ENCODE data around the gene TOX2.

Gene TOX2

DNA sequence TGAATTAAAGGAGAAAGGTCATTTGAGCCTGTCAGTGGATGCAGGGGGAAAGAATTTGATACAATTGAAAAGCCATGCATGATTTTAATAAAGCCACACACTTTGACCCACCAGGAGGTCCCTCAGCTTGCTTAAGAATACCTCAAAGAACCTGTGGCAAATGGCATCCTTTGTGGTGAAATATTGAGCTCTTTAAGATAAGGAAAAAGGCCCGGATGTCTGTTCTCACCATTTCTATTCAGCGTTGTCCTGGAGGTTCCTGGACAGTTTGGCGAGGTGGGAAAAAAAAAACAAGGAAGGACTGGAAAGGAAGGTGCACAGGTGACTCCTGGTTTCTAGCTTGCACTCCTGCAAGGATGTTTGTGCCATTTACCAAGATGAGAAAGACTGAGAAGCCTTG is 91.0 kb downstream of the TOX2 start:
- no peak for DNase-seq

DNA sequence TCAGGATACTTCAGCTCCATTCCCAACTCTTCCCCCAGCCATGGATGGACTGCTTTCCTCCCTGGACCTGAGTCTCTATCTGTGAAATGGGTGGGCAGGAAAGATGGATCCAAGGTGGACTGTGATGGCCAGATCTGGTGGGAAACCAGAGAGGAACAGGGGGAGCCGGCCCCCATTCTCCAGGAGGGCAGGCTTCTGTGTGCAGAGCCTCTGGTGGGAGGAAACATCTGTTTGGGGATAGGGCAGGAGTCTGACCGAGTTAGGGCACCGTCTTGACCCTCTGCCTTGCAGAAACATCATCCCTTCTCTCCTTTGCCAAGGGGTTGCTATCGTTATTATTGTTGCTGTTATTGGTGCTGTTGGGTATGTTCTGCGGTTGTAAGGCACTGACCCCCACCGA is 91.5 kb downstream of the TOX2 start:
- no peak for DNase-seq

DNA sequence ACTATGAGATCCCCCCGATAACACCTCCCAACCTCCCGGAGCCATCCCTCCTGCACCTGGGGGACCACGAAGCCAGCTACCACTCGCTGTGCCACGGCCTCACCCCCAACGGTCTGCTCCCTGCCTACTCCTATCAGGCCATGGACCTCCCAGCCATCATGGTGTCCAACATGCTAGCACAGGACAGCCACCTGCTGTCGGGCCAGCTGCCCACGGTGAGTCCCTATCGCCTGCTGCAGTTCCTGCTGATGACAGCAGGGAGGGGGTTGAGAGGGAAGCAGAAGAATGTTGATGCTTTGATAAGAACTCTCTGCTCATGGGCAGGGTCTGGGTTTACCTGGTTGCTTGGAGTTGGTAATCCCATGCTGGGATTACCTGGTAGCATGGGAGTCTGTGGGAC is 91.9 kb downstream of the TOX2 start:
- no peak for DNase-seq

DNA sequence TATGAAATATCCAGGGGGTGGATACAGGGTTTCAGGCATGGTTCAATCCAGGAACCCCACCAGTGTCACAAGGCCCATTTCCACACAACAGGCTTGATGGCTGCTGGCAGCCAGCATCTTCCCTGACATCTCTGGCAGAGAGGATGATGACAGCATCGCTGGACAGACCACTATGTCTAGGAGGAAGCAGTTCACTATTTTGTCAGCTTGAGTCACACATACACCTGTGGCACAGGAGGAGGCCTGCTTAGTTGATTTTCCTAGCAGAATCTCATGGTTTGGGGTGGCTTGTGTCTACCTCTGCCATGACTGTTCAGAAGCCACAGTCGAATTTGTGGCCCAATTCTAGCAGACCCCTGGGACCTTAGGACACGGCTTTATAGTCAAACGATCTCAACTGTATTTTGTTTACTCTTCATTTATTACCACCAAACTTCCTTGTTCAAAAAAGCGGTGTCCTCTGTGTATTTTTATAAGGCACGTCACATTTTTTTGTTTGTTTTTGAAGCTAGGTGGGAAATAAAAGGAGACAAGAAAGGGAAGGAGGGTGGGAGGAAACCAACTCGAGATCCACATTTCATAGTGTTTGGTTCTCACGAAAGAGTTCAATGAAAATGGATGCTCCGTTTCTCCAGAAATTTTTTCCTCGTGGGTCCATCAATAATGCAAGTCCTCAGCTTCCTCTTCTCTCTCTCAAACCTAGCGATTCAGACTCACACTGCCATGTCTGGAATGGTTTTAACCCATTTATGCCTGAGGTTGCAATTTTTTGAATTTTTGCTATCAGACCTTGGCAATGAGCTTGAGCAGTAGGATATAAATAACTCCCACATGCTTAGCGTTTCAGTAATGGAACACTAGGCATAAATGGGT is 94.4 kb downstream of the TOX2 start:
- DNase-seq = no peak

DNA sequence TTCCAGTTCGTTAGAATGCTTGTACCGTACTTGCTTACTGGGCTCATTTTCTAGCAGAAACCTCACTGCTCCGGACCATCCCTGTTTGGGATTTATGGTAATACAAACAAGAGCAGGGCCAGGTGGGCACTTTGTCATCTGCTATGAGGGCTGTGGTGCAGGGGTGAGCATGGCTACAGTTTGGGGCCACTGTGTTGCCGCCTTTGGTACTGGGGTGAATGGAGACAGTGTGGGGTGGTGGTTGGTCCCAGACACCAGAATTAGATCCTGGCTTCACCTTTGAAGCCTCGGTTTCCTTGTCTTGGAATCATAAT is 95.0 kb downstream of the TOX2 start:
- no peak for DNase-seq

DNA sequence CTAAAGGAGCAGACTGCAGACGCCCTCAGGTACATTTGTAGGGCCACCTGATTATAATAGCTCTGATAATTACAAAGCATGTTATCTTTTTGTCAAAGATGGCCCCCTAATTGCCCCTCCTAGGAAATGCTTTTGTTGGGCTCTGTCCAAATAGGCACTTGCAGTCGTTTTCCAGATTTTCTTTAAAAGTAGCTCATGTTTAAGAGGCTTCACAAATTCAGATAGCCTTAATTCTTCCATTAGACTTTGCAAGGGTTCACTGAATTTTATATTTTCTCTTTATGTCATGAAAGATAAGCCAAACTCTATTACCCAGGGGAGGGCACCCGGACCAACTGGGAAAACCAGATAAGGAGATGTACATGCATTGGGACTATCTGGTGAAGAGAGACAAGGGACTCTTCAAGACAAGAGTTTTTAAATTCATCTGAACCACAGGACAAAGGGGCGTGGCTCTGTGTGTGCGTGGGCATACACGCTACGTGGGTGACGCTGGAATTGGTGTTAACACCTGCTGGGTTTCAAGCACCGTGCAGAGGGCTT is 95.6 kb downstream of the TOX2 start:
- DNase-seq = no peak

DNA sequence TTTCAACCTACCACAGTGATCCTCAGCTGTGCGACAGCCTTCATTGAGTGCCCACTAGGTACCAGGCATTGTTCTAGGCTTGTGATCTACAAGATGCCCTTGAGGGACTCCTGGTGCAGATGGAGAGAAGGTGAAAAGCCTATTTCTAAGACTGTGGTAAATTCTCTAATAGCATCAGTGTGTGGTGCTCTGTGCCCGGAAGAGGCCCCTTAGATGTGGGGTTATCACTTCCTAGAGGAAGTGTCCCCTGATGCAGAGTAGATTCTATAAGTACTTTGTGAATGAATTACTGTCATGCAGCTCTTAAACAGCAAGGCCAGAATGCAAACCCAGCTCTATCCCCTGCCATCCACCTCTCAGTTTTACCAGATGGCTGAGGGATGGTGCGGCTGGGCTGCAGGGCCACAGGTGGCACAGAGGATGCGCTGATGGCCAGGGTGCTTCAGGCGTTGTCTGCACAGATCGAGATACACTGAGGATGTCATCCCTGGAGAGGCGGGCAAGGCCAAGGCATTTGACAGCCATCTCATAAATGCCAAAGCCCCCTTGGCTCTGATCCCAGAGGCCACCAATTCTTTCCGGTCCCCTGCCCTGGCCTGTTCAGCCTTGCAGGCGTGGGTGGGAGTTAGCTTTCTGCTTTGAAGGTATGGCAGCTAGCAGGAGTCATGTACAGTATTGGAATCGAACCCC is 96.7 kb downstream of the TOX2 start:
- no peak for DNase-seq

DNA sequence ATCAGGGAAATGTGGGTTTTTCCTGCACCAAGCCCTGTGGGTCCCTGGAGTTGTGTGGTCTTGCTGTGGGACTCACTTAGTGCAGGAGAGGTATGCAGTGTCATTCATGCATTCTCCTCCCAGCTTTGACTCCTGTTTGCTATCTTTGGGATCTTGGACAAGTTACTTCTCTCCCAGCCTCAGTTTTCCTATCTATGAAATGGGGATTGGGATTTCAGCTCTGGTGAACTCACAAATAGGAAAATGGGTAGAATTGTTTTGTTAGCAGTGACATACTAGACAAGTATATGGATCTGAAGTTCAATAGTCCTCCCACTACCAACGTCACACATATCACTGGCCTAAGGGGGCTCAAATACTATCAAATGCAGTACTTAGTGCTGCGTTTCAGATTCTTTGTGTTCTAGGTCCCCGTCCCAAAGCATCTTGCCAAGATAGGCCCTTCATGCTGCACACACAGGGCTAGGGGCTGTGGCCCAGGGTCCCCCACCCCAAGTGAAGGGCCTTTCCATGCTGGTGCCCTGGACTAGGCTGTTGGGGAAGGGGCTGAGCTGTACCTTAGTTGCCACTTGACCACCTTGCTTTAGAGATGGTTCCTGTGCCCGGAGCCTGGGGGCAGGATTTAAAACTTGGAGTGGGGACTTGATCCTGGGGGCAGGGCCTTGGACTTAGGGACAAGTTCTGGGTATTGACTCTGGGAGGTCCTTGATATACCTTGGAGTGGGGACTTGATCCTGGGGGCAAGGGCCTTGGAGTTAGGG is 98.0 kb downstream of the TOX2 start:
- no peak for DNase-seq

DNA sequence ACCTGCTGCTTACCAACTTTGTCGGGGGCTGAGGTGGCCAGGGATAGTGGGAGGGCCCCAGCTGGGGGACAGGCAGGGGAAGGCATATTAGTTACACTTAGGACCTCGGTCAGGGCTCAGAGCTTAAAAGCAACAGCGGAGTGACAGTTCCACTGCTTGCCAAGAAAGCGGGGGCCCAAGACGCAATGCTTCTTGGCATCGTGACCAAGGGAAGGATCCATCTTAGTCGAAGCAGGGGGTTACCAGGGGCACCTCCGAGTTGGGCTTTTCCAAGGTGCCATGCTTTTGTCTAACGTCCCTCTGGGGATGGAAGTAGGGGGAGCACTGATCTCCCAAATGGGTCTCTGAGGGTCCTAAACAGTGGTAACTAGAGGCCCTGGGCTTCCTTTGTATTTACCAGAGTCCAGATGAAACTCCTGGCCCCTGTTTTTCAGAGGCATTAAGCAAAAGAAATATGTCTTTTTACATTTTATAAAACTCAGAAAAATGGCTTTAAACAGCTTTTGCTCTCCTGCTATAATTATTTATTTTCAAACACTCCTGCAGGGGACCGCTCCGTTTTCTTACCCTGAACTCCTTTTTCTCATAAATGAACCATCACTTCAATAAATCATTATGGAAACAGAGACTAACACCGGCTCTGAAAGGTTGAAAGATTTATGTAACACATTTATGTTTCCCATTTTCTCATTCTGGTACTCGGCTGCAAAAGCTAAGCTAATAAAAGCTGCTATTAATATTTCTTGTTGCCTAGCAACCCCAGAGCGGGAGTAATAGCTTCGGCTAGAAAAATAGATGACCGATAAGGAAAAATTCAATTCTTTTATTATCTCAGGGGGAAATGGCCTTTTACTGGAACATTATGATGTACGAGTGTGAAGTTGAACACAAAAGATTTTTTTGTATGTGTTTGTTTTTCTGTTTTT is 100.4 kb downstream of the TOX2 start:
- DNase-seq = no peak

DNA sequence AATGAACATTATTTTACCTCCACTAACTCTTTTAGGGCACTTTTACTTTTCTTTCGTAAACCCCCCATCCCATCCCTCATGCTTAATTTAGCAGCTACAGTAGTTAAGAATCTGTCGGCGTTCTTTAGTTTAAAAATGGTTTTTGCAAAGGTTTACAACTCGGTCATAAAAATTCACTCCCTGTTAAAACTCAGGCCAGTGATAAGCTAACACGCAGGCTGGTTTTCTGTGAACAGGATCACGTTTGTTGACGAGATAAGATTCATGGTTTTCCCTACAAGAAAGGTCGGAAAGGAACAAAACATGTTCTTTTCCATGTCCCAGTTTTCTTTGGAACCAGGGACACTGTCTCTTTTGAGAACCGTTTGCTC is 101.1 kb downstream of the TOX2 start:
- no peak for DNase-seq

DNA sequence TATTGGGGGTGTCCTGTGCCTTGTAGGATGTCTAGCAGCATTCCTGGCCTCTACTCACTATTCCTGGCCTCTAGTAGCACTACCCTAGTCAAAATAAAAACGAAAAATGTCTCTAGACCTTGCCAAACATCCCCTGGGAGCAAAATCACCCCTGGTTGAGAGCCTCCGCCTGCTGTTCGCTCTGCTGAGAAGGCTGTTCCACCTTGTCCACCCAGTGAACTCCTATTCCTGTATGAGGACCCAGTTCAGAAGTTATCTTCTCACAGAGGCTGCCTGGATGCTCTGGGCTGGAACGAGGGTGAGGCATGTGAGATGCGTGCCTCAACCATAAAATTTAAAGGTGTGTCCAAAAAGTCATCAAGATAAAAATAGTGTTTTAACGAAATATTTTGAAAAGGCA is 101.9 kb downstream of the TOX2 start:
- no peak for DNase-seq

DNA sequence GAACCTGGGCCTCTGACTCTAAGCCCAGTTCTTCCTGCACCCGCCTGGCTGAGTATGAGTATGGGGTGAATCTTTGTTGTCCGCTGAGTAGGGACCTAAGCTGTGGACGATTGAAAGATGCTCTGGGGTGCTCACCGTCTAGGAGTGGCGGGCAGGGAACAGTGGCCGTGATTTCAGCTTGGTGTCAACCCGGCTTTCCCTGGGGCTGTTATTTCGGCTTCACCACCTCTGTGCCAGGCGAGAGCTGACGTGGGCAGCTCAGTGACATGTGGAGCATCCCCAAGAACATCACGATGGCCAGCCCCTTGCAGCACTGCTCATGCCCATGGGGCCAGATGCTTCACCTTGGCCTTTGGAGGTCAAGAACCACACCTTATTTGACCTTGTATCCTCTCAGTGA is 102.6 kb downstream of the TOX2 start:
- DNase-seq = no peak

DNA sequence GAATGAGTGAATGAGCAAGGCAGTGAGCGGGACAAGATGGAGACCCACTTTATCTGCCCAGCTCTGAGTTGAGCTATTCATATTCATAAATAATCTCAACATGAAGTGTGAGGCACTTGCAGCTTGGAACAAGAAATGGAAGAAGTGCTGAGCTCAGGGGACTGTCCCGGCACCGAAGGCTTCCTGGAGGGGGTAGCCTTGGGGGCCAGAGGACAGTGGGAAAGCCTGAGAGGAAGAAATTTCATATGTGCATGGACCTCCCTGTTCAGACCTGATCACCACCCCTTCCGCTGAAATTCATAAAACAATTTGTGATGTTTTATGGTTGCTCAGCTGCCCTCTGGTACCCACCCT is 103.2 kb downstream of the TOX2 start:
- no peak for DNase-seq

DNA sequence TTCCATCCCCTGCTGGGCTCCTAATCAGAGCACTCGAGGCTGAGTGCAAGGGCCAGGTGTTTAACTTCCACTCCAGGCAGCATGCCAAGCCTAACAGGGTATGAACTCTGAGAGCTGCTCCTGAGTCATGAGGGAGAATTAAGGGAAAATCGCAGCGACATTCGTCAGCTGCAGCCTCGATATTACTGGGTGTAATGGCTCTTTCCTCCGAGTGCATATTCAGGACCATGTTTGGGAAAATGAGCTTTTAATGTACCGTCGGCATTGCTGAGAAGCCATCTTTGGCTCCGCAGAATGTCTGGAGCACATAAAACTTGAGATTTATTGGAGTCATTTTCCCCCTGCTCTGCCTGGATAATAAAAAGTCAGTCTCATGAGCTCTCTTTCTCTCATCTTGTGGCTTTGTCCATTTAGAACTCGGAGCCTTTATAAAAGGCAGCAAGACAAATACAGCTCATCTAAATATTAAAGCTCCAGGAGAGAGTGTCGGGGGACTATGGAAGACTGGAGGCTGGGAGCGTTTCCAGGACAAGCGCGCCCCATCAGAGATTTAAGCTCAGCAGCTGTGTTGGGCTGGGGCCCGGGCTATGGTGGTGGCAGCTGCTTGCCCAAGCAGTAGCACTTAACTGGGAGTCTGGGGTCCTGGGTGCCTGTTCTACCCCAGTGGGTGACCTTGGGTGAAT is 103.7 kb downstream of the TOX2 start:
- no peak for DNase-seq

DNA sequence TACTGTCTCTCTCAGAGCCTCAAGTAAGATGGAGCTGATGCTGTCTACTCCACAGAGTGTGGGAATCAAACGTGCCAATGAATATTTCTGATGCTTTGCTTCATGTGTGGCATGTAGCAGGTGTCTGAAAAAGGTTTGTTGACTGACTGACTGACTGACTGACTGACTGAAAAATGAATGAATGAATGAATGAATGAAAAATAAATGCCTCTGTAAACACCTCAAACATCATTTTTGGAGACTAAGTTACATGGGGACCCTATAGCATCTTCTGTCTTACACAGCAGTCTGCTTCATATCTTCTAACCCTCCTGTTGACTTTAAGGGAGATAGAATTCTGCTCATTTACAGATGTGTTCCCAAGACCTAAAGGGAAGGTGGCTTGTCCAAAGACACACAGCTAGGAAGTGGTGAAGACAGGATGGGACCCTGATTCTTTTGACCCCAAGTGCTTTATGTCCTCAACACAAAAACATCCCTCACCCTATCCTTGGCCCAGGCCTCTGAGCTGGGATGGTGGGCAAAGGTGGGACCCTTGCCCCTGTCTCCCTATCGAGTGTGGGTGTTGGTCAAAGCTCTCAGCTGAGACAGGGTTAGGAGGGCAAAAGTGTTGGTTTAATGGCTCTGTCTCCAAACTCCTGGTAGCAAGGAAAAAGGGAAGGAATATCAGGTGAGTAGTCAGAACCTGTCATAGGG is 104.4 kb downstream of the TOX2 start:
- no peak for DNase-seq

DNA sequence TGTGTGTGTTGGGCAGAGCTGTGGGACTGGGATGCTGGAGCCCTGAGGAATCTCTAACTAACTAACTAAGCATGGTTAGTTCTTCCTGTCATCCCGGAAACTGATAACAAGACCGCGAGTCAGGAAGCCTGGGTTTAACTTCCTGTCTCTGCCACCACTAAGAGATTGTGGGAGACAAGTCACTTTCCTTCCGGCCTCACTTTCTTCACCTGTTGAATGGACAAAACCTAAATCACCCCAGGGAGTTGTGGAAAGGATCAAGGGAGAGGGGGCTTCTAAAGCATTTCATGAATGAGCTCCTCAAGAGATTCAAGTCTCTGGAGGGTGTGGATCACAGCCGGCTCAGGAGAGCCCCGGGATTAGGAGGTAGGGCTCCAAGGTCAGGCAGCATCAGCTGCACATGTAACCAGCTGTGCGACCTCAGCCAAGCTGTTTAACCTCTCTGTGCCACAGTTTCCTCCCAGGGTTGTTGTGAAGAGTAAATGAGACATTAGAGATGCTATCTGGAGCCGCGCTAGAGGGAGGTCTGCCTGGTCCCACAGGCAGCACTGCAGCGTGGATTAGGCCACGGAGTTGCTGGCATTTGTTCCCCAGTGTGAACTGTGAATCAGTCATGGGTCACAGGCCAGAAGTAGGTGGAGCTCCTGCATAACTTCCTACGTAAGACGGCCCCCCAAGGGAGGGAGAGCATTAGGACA is 105.1 kb downstream of the TOX2 start:
- no peak for DNase-seq

DNA sequence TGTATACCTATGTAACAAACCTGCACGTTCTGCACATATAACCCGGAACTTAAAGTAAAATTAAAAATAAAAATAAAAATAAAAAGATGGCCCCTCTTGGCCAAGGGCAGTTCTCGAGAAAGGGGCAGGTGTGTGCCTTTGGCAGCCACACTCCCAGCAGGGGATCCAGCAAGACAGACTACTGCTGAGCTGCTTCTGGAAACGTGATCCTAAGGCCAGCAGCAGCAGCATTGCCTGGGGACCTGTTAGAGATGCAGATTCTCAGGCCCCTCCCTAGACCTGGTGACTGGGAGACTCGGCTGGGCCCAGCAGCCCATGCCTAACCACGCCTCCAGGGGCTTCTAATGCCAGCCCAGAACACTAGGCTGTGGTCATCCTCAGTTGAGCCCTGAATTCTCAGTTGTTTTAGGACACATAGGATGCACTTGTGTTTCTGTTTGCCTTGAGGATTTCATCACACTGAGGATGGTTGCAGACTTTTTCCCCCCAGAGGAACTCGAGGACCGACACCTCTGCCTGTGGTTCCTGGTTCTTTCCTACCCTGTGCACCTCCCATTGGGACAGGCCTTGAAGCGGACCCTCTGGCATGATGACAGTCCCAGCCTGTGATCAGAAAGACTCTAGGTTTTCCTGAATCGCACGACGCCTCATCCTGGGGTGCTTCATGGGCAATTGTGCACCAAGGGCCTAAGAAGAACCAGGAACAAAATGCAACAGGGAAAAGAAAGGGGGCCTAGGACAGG is 105.9 kb downstream of the TOX2 start:
- no peak for DNase-seq

DNA sequence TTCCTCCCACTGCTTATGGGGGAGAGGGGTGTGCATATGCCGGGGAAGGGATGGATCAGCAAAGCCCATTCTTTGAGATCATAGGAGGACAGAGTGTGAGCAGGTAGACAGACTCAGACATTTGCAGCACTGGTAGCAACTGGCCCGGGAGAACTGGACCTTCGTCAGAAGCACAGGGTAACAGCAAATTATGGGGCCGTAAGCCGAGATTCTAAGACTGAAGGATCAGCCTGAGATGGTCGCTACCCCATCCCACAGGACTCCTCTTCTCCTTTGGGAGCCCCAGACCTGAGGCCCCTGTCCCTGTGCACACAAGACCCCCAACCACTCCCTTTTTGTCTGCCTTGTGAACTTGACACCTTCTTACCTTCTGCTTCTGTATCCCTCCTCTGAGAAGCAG is 106.5 kb downstream of the TOX2 start:
- no peak for DNase-seq

DNA sequence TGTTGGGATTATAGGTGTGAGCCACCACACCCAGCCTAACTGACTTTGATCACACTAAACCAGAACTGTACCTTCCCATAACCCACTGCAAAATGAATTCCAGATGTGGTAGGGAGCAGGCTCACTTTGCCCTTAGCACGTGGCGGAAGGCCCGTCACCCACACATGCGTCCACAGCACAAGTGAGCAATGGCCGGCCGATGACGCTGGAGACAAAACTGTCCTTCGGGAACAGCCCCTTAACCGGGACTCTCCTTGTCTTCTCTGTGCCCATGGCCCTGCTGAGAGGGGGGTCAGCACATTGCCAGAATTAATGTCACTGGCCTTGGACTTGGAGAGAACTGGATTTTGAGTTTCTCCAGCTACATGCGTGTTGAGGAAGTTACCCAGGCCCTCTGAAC is 107.2 kb downstream of the TOX2 start:
- DNase-seq = no peak

DNA sequence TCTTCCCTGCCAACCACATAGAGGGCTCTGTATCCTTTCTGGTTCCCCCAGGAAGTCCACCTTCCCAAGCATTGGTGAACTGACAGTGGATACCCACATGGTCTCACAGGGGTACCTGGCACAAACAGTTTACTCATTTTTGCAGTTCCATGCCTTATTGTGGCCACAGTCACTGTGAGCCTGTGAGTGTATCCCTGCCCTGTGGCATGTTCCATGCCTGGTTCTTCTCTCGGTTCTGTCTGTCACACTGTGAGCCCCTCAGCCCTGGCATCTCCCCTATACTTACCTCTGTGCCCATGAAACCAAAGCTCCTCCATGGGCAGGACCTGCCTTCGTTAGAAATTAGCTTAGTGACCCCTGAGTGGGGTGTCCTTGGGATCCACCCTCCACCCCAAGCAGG is 107.8 kb downstream of the TOX2 start:
- no peak for DNase-seq
